ENCODE results near the gene DUSP6. TPM values are rescaled to one million over a fixed set of nuclear protein-coding genes. Genes with fewer than 3 reads are reported as not detected.
A peak's percentile ranks its signal among the peaks of the same experiment; 100 is the strongest.

DUSP6 gene
- total and polyA plus RNA-seq, 2 of the 13 experiments (the other 11 are each of a cell fraction or from before 2014, with no cell fraction given), result 40.9 to 161 TPM

DNA sequence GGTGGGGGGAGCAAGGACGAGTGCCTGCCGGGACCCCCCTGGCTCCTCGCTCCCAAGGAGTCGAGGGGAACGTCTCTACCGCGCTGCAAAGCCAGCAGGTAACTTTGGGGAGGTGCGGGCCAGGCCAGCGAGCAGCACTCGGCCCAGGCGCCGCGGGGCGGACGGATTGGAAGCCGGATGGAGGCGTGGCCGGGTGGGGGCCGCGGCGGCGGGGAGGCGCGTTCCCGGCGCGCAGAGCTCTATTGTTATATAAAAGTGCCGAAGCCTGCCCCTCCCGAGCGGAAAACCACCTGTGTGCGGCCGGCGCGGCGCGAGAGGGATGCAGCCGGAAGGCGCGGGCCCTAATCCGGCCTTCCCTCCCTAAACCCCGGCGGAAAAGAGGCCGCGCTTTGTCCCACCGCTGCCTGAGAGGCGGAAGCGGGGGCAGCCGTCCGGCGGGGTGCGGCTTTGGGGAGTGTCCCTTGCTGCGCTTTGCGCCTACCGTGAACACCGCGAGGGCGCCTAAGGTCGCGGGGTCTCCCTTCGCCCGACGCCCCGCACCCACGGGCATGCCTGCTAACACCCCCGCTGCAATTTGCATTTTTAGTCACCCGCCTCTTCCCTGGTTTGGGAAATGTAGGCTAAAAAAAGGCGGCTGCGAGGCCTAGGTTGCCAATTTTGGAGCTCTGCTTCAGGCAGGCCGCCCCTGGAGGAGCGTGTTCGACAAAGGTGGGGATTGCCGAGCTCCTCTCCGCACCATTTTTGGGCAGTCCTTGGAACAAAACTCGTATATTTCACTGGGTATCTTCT, 1.7 kb upstream of the DUSP6 start (continued):
- TF ChIP-seq, protein P1, sequence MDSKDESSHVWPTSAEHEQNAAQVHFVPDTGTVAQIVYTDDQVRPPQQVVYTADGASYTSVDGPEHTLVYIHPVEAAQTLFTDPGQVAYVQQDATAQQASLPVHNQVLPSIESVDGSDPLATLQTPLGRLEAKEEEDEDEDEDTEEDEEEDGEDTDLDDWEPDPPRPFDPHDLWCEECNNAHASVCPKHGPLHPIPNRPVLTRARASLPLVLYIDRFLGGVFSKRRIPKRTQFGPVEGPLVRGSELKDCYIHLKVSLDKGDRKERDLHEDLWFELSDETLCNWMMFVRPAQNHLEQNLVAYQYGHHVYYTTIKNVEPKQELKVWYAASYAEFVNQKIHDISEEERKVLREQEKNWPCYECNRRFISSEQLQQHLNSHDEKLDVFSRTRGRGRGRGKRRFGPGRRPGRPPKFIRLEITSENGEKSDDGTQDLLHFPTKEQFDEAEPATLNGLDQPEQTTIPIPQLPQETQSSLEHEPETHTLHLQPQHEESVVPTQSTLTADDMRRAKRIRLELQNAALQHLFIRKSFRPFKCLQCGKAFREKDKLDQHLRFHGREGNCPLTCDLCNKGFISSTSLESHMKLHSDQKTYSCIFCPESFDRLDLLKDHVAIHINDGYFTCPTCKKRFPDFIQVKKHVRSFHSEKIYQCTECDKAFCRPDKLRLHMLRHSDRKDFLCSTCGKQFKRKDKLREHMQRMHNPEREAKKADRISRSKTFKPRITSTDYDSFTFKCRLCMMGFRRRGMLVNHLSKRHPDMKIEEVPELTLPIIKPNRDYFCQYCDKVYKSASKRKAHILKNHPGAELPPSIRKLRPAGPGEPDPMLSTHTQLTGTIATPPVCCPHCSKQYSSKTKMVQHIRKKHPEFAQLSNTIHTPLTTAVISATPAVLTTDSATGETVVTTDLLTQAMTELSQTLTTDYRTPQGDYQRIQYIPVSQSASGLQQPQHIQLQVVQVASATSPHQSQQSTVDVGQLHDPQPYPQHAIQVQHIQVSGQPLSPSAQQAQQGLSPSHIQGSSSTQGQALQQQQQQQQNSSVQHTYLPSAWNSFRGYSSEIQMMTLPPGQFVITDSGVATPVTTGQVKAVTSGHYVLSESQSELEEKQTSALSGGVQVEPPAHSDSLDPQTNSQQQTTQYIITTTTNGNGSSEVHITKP (CRISPR knock-in tag; IDR thresholded peaks at IDR 0.05; ENCODE audit: low read depth), result 0 out of 2 replicates have a peak, but pooled peaks have one; percentile 64
- TF ChIP-seq CHCHD3 (CRISPR knock-in tag; IDR thresholded peaks at IDR 0.05) (no peak), ZNF274 (CRISPR knock-in tag; IDR thresholded peaks at IDR 0.05) (peak; percentile 70; the same call in 1 of the 2 replicates), MED8 (CRISPR knock-in tag; IDR thresholded peaks at IDR 0.05; ENCODE audit: insufficient replicate concordance) (peak; percentile 96), ZNF253 (CRISPR knock-in tag; IDR thresholded peaks at IDR 0.05; ENCODE audit: borderline replicate concordance) (no peak), ZNF180 (CRISPR knock-in tag; IDR thresholded peaks at IDR 0.05; ENCODE audit: borderline replicate concordance, low read depth) (no peak; the same call in 1 of the 2 replicates), ZSCAN20 (CRISPR knock-in tag; IDR thresholded peaks at IDR 0.05; ENCODE audit: borderline replicate concordance) (peak; percentile 76; the same call in 1 of the 2 replicates), ZBTB7B (CRISPR knock-in tag; IDR thresholded peaks at IDR 0.05) (peak; percentile 73; the same call in 1 of the 2 replicates), AGO2 (optimal IDR thresholded peaks at IDR 0.05; ENCODE audit: low read depth, low read length) (peak; percentile 97), POLR2AphosphoS5 (IDR thresholded peaks at IDR 0.05; ENCODE audit: low read depth, low read length) (peak; percentile 61; the same call in 1 of the 2 replicates)
- TF ChIP-seq, protein P2, sequence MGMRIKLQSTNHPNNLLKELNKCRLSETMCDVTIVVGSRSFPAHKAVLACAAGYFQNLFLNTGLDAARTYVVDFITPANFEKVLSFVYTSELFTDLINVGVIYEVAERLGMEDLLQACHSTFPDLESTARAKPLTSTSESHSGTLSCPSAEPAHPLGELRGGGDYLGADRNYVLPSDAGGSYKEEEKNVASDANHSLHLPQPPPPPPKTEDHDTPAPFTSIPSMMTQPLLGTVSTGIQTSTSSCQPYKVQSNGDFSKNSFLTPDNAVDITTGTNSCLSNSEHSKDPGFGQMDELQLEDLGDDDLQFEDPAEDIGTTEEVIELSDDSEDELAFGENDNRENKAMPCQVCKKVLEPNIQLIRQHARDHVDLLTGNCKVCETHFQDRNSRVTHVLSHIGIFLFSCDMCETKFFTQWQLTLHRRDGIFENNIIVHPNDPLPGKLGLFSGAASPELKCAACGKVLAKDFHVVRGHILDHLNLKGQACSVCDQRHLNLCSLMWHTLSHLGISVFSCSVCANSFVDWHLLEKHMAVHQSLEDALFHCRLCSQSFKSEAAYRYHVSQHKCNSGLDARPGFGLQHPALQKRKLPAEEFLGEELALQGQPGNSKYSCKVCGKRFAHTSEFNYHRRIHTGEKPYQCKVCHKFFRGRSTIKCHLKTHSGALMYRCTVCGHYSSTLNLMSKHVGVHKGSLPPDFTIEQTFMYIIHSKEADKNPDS (CRISPR knock-in tag; IDR thresholded peaks at IDR 0.05), result no peak; the same call in 1 of the 2 replicates
- TF ChIP-seq, protein P3, sequence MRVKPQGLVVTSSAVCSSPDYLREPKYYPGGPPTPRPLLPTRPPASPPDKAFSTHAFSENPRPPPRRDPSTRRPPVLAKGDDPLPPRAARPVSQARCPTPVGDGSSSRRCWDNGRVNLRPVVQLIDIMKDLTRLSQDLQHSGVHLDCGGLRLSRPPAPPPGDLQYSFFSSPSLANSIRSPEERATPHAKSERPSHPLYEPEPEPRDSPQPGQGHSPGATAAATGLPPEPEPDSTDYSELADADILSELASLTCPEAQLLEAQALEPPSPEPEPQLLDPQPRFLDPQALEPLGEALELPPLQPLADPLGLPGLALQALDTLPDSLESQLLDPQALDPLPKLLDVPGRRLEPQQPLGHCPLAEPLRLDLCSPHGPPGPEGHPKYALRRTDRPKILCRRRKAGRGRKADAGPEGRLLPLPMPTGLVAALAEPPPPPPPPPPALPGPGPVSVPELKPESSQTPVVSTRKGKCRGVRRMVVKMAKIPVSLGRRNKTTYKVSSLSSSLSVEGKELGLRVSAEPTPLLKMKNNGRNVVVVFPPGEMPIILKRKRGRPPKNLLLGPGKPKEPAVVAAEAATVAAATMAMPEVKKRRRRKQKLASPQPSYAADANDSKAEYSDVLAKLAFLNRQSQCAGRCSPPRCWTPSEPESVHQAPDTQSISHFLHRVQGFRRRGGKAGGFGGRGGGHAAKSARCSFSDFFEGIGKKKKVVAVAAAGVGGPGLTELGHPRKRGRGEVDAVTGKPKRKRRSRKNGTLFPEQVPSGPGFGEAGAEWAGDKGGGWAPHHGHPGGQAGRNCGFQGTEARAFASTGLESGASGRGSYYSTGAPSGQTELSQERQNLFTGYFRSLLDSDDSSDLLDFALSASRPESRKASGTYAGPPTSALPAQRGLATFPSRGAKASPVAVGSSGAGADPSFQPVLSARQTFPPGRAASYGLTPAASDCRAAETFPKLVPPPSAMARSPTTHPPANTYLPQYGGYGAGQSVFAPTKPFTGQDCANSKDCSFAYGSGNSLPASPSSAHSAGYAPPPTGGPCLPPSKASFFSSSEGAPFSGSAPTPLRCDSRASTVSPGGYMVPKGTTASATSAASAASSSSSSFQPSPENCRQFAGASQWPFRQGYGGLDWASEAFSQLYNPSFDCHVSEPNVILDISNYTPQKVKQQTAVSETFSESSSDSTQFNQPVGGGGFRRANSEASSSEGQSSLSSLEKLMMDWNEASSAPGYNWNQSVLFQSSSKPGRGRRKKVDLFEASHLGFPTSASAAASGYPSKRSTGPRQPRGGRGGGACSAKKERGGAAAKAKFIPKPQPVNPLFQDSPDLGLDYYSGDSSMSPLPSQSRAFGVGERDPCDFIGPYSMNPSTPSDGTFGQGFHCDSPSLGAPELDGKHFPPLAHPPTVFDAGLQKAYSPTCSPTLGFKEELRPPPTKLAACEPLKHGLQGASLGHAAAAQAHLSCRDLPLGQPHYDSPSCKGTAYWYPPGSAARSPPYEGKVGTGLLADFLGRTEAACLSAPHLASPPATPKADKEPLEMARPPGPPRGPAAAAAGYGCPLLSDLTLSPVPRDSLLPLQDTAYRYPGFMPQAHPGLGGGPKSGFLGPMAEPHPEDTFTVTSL (CRISPR knock-in tag; IDR thresholded peaks at IDR 0.05; ENCODE audit: borderline replicate concordance), result peak; percentile 70; the same call in 1 of the 2 replicates
- TF ChIP-seq, protein P4, sequence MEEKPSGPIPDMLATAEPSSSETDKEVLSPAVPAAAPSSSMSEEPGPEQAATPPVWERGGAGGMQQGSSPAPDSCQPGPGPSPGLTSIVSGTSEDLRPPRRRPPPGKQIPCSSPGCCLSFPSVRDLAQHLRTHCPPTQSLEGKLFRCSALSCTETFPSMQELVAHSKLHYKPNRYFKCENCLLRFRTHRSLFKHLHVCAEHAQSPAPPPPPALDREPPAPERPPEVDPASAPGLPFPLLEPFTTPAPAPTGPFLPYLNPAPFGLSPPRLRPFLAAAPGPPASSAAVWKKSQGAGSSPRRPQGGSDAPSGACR (CRISPR knock-in tag; IDR thresholded peaks at IDR 0.05), result no peak
- TF ChIP-seq, protein P5, sequence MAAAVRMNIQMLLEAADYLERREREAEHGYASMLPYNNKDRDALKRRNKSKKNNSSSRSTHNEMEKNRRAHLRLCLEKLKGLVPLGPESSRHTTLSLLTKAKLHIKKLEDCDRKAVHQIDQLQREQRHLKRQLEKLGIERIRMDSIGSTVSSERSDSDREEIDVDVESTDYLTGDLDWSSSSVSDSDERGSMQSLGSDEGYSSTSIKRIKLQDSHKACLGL (CRISPR knock-in tag; IDR thresholded peaks at IDR 0.05), result peak; percentile 57; the same call in 1 of the 2 replicates
